Urothelium cell line (cell line): ENCODE measurements around the gene LRGUK.
A peak's percentile ranks its signal among the peaks of the same experiment; 100 is the strongest.
"Not testable (repeated sequence)": the region's sequence is repeated elsewhere in the genome, so short reads cannot be mapped to it uniquely, and the experiment has no call there.

Experiments used
- DNase-seq: peaks from one replicate; pipeline ENCODE4 v3.0.0; 2011; ENCODE audit warnings: low spot score, mixed read lengths
- FAIRE-seq: peaks from 2 replicates; lab custom pipeline; 2011; peaks lifted over from hg19 to GRCh38; lab: Jason Lieb, UNC

LRGUK gene, protein sequence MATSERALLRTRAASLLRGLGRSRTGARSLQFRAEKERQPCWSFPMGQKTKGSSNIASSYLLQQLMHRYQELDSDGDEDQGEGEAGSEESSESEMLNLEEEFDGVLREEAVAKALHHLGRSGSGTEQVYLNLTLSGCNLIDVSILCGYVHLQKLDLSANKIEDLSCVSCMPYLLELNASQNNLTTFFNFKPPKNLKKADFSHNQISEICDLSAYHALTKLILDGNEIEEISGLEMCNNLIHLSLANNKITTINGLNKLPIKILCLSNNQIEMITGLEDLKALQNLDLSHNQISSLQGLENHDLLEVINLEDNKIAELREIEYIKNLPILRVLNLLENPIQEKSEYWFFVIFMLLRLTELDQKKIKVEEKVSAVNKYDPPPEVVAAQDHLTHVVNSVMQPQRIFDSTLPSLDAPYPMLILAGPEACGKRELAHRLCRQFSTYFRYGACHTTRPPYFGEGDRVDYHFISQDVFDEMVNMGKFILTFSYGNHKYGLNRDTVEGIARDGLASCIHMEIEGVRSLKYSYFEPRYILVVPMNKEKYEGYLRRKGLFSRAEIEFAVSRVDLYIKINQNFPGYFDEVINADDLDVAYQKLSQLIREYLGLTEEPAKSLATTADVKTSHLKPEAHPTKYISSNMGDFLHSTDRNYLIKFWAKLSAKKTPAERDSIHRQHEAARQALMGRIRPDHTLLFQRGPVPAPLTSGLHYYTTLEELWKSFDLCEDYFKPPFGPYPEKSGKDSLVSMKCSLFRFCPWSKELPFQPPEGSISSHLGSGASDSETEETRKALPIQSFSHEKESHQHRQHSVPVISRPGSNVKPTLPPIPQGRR

DNA sequence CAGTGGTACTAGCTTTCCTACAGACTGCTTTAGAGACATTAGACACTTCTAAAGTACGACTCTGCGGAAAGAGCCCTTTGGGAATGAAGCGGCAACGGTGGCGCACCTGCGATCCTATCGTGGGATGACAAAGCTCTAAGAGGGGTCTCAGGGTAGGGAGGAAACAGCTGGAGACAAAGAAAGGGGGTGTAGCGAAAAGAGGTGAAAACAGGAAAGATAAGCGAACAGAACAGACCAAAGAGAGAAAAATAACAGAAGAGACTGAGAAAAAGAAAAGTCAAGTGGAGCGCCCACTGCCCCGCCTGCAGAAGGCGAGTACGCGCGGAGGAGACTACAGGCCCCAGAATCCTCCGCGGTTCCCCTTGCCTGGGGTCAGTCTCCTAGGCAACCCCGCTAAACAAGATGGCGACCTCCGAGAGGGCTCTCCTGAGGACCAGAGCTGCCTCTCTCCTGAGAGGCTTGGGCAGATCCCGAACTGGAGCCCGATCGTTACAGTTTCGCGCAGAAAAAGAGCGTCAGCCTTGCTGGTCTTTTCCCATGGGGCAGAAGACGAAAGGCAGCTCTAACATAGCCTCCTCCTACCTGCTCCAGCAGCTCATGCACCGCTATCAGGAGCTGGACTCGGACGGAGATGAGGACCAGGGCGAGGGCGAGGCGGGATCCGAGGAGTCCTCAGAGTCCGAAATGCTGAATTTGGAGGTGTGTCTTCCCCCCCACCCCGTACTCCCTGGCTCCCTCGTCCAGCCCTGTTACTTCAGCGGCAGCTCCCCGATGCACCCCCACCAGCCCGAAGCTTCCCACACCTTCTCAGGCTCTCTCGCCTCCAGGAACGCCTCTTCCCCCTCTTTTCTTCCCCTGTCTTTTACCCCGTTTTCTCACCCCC is at the start of gene LRGUK:
LRGUK (plus strand) TSS at position 375 of the 883 bp plus-strand sequence; CDS start at position 403, 28 bp downstream.
- FAIRE-seq, result no peak
- DNase-seq, result peak; percentile 85

DNA sequence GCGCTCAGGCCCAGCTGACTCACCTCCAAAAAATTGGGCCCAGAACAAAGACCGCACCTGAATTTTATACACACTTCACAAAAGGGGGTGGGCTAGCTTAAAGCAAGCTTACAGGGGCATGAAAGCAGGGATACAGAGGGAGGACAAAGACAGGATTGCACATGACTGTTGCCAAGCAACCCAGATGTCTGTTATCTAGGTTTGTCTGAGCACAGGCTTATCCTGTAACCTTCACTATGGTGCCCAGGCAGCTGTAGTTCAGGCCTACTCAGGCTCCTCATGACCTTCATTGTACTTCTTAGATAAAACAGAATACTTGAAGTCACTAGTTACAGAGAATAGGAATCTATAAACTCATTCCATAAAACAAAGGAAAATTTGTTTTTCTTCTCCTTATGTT is 49.6 kb upstream of the LRGUK start:
- FAIRE-seq, DNase-seq: not testable (repeated sequence)

DNA sequence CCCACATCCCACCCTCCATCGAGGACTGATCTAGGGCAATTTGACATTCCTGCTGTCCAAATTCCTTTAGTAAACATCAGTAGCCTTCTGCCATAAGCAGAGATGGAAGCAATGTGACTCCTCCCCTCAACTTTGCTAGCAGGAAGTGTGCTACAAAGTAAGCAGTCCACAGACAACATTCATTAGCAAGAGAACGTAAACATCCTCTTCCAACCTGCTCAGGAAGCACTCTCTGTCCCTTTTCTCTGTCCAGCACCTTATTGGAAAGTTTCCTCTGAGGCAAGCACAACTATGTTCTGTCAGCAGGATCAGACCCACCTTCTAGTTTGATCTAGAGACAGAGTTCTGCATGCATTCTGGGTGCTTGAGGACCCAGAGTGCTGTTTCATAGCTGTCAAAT is 48.1 kb upstream of the LRGUK start:
- FAIRE-seq (no peak), DNase-seq (no peak)

DNA sequence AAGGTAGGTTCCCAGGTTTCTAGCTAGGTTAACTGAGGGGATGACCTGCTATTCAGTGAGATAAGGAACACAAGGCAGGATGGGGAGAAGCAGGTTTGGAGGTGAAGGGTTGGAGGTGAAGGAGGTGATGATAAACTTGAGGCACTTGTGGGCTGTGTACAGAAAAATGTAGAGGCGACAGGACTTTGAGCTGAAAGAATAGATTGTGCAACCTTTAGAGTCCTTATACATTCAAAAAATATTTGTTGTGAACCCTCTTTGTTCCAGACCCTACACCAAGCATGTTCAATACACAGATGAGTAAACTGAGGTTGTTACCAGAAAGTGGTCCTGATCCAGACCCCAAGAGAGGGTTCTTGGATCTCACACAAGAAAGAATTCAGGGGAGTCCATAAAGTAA is 45.4 kb upstream of the LRGUK start:
- no peak for FAIRE-seq
- DNase-seq, result no peak

DNA sequence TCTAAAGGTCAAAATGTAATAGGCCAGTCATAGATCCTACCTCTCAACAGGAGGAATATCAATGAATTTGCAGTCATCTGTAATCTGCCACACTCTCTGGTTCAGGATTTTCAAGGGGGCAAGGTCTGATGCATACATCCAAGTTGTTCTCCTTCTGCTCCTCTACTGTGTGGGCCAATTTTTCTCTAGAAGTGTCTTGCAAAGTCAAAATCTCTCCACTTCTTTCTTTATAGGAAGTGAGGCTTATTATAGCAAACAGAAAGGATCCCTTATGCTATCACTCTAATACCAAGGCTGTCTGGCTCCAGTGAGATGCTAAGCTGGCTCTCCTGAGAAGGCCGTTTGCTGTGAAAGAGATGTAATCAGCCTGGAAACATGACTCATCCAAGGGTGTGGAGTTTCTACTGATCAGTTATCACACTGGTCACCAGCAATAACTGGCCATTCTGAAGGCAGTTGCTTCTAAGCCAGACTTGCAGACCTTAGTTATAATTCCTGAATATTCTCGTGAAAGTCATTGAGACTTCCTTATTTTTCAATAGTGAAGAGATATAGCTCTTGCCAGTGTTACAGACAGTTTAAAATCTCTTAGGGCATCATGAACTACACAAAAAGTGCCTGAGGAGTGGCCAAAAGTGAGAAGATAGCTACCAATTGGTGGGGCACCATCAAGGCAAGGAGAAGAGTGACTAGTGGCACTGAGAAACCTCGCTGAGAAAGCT is 43.2 kb upstream of the LRGUK start:
- DNase-seq (no peak), FAIRE-seq (no peak)

DNA sequence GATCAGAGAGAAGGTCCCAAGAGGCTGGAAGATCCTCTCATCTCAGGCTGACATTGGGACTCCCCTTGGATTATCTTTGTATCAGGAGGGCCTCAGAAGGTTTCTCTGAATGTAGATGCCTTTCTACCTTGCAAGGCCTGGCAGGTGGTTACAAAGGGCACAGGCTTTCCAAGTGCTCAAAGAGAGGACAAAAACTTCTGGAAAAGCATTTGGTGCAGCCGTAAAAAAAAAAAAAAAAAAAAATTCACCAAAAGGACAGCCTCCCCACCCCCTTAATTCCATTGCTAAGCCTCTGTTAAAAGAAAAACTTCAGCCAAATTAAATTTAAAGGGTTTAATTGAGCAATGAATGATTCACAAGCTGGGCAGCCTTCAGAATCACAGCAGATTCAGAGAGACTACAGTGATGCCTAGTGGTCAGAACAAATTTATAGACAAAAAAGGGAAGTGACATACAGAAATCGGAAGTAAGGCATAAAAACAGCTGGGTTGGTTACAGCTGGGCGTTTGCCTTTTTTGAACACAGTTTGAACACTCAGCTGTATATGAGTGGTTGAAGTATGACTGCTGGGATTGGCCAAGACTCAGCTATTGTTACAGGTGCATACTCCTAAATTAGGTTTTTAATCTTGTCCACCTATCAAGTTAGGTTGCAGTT is 42.5 kb upstream of the LRGUK start:
- FAIRE-seq (no peak), DNase-seq (no peak)

DNA sequence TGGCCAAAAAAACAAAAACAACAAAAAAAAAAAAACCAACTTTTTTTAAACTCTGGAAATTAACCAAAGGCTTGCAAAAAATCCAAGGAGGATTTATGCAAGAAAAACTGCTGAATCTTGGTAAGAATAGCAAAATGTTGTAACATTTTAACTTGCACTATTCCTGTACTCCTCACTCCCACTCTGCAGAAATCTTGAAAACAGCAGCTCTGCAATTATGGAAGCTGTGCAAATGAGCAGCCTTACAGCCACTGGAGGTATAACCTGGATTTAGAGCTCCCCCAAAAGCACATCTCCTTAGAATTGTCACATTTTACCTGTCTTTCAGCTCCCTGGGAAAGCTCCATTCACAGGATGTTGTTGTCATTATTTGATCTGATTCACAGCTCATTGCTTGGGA is 41.8 kb upstream of the LRGUK start:
- FAIRE-seq, result no peak
- DNase-seq, result no peak

DNA sequence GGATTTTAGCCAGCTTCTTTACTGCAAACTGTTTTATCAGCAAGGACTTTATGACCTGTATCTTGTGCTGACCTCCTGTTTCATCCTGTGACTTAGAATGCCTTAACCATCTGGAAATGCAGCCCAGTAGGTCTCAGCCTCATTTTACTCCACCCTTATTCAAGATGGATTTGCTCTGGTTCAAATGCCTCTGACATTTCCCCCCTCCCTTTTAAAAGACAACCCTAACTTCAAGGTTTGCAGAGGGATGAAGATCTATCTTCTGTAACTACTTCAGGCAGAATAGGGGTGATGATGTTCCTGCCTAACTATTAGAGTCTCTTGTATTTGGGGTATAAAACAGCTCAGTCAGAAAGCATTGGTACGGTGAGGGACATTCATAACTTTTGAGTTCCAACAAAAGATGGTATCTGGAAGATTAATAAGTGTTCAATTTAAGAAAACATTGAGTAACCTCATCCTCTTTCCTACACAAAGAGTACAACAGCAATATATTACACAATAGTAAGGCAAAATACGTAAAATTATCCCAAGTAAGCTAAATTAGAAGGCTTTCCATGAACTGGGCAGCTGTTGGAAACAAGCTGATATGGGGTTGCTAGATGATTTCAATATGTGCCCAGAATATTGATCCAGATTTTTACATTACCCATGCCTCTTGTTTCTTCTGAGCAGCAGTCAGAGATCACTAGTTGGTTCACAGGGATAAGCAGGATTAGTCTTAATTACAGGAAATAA is 40.0 kb upstream of the LRGUK start:
- DNase-seq, result no peak
- no peak for FAIRE-seq

DNA sequence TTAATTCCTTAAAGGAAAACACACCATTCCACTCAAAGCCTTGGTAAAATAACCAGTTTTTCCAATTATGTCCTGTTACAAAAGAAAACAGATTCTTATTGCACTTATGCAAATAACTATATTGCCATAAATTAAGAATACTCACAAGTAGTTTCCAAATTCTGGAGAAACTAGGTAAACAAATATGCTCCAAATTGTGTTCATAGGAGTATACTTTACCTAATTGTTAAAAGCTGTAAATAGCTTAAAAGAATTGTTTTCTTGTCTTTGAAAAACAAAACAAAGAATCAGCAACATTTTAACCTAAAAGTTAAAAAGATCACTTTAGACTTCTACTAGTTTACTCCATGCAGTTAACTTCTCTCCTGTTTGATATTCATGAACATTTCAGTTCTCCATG is 38.9 kb upstream of the LRGUK start:
- FAIRE-seq, result no peak
- DNase-seq, result no peak

DNA sequence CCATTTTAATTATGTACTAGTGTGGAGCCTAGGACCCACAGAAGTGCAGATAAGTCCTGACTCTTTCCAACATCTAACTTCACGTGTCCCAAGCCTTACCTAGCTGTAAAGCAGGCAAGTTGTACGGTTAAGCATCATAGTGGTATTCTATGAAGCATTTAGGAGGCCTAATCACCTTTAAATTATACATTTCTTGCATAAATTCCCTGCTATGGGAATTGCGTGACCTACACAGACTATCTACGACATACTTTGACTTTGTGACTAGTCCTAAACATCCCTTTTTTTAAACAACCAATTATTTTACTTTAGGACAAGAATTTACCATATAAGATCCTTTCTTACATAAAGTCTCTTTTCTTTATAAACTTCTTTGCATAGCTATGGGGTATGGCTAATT is 37.7 kb upstream of the LRGUK start:
- FAIRE-seq (no peak), DNase-seq (no peak)

DNA sequence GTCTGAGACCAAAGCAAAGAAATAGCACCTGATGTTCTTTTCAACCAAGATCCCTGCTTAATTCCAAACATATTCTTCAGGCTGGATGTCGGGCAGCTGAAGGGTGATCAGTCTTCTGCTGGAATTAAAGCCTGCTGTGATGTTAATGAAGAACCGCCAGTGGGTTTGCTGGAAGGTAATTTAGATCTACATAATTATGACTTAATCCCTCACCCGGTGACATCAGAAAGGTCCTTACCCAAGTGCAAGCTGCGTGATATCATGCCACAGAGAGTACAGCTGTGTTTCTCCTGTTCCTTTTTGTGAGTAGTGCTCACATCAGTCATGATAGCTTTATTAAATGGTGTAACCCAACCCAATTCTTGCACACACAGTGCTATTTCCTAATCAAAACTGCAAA is 29.1 kb upstream of the LRGUK start:
- DNase-seq (no peak), FAIRE-seq (no peak)

DNA sequence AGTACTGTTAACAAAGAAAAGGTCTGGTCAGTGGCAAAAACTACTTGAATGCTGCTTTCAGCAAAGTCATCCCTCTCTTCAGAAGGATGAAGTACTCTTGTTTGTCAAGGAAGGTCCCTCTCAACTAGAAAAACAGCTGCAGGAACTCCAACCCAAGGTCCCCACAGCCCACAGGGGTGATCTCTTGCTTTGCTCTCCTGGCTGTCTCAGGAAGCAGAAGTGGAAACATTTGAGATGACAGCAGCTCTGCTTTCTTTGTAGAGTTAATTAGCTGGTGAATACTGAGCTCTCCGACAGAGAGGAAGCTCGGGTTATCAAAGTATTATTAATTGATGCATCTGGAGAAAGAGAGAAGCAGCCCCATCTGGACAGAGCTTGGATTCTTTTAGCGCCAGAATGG is 25.4 kb upstream of the LRGUK start:
- FAIRE-seq, result no peak
- no peak for DNase-seq

DNA sequence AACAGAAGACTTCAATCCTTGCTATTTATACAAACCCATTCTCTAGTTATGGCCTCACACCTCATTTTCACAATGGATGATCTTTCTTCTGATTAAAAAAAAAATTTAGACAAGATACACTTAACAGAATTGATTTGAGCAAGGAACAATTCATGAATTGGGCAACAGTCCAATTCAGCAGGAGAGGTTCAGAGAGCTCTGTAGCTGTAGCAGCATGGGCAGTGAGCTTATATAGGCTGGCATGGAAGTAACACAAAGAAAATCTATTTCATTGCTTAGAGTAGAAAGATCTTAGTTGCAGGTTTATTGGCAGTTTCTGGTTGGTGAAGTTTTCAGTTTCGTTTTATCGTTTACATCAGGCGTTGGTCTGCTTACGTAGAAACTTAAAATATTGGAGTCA is 23.0 kb upstream of the LRGUK start:
- no peak for DNase-seq
- no peak for FAIRE-seq

DNA sequence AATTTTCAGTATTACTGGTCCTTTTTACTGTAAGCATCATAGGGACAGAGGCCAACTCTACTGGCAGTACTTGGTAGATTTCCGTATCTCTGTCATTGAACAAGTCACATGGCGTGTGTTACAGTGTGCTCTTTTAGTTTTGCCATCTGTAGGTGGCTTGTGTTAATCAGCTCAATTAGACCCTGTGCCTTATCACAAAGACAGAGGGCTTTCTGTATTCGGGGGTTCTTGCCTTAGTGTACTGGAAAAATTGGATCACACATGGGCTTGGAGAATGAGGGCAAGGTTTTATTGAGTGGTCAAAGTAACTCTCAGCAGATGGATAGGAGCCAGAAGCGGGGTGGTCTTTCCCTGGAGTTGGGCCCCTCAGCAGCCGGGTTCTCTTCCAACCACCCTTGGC is 21.3 kb upstream of the LRGUK start:
- DNase-seq (no peak), FAIRE-seq (no peak)

DNA sequence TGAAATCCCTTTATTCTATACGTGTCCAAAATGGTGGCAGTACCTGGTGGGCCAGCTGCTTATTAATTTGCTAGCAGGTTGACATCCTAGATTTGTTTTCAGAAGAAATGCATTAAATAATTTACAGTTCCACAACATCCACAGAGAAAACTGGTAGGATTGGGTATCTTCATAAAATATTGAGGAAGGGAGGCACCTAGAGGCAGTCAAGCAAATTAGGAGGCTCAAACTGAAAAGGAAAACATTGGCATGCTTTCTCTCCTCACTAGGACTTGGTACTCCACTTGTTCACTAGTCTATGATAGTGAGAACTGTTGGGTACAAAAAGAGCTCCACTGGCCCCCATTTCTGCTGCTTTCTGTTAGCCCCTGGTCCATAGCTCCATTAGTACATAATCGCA is 18.3 kb upstream of the LRGUK start:
- FAIRE-seq, result no peak
- DNase-seq, result no peak

DNA sequence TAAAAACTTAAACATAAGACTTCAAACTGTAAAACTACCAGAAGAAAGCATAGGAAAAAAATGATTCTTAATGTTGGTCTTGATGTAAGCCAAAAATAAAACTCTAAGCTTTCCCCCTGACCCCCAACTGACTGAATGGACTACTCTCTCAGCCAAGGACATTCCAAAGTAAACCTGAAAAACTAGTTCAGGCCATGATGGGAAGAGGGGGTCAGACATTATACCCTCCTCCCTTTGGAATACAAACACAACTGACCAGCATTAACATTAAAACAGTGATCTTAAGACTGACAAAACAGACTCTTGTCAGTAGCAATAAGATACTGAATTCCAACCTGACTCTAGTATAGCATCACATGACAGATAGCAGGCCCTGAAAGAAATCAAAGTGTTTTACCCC is 13.5 kb upstream of the LRGUK start:
- FAIRE-seq (no peak), DNase-seq (no peak)

DNA sequence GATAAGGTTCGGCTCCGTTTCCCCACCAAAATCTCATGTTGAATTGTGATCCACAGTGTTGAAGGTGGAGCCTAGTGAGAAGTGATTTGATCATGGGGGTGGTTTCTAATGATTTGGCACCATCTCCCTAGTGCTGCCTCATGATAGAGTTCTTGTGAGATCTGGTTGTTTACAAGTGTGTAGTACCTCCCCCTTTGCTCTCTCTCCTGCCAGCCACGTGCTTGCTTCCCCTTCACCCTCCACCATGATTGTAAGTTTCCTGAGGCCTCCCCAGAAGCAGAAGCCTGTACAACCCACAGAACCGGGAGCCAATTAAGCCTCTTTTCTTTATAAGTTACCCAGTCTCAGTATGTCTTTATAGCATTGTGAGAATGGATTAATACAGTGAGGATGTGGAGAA is 12.1 kb upstream of the LRGUK start:
- FAIRE-seq (no peak), DNase-seq (no peak)

DNA sequence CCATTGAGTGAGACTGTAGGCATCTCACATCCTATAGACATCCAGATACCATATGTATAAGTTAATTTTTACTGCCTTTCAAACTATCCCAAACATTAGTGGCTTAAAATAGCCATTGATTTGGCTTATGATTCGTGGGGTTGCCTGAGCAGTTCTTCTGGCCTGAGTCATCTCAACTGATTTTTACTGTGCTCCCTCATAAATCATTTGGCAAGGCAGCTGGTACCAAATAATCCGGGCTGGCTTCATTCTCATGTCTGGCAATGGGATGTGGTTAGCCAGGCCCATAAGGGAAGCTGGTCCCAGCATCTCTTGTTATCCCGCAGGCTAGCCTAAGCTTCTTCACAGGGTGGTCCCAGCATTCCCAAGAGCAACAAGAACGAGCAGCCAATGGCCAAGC is 6.7 kb upstream of the LRGUK start:
- DNase-seq, result no peak
- FAIRE-seq, result no peak

DNA sequence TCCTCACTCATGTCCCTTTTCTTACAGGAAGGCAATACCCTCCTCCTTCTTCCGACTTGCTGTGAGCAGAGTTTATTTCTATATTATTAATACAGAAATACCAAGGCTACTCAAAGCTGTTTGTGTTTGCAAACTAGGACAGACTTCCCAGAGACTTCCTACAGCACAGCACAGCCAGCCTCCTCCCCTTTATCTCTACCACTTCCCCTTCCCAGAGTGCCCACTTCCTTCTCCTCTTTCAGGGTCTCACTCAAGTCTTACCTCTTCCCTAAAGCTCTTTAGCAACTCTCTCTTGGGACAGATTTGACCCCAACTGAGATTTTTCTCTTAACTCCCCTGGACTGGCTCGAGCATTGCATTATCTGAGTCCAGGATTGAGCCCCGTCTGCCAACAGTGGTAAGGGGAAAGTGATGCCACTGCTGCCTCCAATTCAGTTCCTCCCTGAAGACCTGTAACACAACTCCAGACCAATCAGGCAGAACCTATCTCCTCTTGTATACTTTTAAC is 5.5 kb upstream of the LRGUK start:
- FAIRE-seq, result no peak
- no peak for DNase-seq
